IMR-90 (cell line): ENCODE measurements around the gene KCNQ5.

Experiments used
- CTCF ChIP-seq: conservative IDR thresholded peaks from 2 replicates; pipeline ENCODE4 v1.5.1; 2012; ENCODE audit warnings: mild to moderate bottlenecking, low read depth, low read length, improper control_type of control experiment
- POLR2A ChIP-seq: IDR thresholded peaks from 2 replicates; pipeline ENCODE4 v1.6.1; 2012; ENCODE audit warnings: mild to moderate bottlenecking, low read depth, low read length

DNA sequence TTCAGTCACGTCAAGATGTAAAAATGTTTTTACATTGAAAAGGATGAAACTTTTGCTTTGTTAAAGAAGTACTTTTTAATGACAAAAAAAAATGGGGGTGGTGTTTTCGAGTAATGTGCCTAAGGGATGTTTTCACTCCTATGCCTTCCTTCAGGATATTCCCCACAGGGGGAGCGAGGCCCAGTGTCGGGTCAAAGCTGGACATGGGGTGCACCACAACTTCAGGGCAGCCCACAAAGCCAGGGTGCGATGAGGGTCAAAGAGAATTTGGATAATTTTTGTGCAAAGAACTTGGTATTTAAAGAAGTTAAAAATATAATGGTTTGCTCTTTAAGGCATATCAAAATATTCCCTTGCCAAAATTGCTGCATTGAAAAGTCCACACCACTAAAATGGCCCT, 247.8 kb downstream of the KCNQ5 start:
- TF ChIP-seq CTCF: no peak
- TF ChIP-seq POLR2A: no peak
